HG02623 (cell line): Measurements from ENCODE around the gene MEIS3.
"Not testable (repeated sequence)": the region's sequence is repeated elsewhere in the genome, so short reads cannot be mapped to it uniquely, and the experiment has no call there.

Experiments
- ATAC-seq: cut with Tn5 transposase; IDR thresholded peaks from one replicate; pipeline ENCODE4 v1.9.1; 2021; ENCODE audit warnings: moderate library complexity; ENCODE audit not compliant: unreplicated experiment

Gene MEIS3

GRCh38 chr19:47365455-47365854, 53.9 kb downstream of the MEIS3 start:
- not testable (repeated sequence) for ATAC-seq

DNA sequence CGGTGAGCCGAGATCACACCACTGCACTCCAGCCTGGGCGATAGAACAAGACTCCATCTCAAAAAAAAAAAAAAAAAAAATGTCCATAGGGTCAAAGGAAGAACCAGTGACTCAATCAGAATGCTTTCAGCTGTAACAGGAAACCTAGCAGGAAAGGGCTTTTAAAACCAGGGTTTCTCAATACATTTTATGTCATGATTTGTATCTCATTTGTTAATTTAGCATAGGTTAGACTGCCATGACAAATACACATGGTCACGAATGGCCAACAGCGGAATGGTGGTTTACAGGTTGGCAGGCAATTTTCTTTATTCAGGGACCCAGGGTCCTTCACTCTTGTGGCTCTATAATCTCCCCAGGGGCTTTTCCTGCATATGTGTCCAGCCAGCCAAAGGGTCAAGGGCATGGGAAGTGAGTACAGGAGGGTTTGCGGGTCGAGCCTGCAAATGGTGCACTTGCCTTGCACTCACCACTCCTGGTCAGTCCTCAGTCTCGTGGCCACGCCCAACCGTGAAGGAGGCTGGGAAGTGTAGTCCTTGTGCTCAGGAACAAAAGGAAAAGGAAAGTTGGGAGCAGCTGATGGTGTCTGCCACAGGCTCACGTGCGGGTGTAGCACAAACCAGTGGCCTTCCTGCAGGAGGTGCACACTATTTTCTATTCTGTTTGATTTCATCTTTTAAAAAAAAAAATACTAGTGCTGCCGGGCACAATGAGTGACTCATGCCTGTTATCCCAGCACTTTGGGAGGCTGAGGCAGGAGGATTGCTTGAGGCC, 55.4 kb downstream of the MEIS3 start:
- no peak for ATAC-seq

- ATAC-seq = no peak
These were observed 57.0 kb downstream of the MEIS3 start for GRCh38 chr19:47362321-47362720.

DNA sequence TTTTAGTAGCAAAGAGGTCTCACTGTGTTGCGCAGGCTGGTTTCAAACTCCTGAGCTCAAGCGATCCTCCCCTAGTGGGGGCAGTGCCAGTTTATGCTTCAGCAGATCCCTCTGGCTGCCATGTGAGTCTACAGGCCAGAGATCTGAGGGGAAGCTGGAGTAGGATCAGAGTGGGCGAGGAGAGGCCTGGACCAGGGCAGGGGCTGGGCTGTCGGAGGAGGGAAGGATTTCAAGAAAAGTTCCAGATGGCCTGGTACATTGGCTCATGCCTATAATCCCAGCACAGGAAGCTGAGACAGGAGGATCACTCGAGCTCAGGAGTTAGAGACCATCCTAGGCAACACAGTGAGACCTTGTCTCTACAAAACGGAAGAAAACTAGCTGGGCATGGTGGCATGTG, 60.4 kb downstream of the MEIS3 start:
- no peak for ATAC-seq

DNA sequence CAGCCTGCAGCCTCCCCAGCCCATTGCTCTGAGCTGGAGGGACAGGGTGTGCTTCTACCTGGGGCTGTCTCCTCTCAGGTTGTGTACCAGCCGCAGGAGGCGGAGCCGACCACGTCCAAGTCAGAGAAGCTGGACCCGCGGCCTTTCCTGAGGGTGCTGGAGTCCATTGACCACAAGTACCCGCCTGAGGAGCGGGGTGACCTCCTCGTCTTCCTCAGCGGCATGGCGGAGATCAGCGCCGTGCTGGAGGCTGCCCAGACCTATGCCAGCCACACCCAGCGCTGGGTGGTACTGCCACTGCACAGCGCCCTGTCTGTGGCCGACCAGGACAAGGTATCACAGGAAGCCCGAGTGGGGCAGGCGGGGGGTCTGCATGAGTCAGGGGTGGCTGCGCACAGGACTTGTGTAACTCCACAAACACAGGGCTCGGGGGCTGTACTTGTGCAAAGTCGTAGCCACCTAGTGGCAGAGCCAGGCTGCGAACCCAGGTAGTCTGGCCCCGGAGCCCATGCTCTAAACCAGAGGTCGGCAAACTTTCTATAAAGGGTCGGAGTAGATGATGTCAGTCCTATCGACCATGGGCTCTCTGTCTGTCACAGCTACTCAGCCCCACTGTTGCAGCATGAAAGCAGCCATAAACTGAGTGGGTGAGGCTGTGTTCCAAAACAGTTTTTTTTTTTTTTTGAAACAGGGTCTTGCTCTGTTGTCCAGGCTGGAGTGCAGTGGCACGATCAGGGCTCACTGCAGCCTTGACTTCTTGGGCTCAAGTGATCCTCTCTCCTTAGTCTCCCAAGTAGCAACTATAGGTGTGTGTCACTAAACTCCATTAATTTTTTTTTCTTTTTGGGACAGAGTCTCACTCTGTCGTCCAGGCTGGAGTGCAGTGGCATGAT, 61.3 kb downstream of the MEIS3 start:
- ATAC-seq = no peak

DNA sequence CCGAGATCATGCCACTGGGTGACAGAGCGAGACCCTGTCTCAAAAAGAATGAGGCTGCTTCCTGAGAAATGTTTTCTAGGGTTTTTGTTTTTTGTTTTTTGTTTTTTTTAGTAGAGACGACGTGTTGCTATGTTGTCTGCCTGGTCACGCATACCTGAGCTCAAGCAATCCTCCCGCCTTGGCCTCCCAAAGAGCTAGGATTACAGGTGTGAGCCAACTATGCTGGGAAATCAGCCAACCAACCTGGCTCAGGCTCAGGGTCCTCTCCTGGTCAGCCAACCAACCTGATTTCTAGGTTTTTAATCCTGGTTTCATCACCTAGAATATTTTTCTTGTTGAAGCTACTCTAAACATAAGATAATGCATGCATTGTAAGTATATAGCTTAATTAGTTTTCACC, 62.4 kb downstream of the MEIS3 start:
- no peak for ATAC-seq

DNA sequence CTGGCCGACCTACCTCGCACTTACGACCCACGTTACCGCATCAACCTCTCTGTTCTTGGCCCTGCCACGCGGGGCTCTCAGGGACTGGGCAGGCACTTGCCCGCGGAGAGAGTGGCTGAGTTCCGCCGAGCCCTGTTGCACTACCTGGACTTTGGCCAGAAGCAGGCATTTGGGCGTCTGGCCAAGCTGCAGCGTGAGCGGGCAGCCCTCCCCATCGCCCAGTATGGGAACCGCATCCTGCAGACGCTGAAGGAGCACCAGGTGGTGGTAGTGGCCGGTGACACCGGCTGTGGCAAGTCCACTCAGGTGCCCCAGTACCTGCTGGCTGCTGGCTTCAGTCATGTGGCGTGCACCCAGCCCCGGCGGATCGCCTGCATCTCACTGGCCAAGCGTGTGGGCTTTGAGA, 66.0 kb downstream of the MEIS3 start:
- ATAC-seq = no peak
